ENCODE measurements around the gene EME2.

DNA sequence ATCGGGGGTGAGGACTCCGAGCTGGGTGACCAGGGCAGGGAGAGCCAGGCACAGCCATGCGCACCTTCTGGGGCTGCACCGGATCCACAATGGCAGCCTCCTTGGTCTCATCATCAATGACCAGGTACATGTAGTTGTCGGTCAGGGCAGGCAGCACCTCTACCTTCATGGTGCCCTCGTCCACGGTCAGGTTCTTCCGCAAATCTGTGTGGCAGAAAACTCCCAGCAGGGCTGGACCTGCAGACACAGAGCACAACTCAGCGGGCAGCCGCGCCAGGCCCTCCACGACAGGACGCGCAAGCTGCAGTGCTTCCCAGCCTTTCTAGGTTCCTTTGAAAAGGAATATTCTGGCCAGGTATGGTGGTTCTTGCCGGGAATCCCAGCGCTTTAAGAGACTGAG, 50.2 kb downstream of the EME2 start:
- TF ChIP-seq, protein P1, sequence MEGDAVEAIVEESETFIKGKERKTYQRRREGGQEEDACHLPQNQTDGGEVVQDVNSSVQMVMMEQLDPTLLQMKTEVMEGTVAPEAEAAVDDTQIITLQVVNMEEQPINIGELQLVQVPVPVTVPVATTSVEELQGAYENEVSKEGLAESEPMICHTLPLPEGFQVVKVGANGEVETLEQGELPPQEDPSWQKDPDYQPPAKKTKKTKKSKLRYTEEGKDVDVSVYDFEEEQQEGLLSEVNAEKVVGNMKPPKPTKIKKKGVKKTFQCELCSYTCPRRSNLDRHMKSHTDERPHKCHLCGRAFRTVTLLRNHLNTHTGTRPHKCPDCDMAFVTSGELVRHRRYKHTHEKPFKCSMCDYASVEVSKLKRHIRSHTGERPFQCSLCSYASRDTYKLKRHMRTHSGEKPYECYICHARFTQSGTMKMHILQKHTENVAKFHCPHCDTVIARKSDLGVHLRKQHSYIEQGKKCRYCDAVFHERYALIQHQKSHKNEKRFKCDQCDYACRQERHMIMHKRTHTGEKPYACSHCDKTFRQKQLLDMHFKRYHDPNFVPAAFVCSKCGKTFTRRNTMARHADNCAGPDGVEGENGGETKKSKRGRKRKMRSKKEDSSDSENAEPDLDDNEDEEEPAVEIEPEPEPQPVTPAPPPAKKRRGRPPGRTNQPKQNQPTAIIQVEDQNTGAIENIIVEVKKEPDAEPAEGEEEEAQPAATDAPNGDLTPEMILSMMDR (IDR thresholded peaks at IDR 0.05) = no peak
- no peak for TF ChIP-seq POLR2A (IDR thresholded peaks at IDR 0.05)

All from thyroid gland (tissue), 4 donors.